Activated T-helper 1 cell treated with anti-CD3 and anti-CD28 coated beads, Interleukin-2, amount 50 U/mL, for 16 hours (primary cell): Measurements from ENCODE around the gene FDXR.
"Not testable (repeated sequence)": the region's sequence is repeated elsewhere in the genome, so short reads cannot be mapped to it uniquely, and the experiment has no call there.

Source experiments
- DNase-seq, 2 donors: peaks; one replicate each; pipeline ENCODE4 v3.0.0-alpha.2; 2020; ENCODE audit warnings: low read depth in 1 of 2, low spot score in 1 of 2

FDXR gene

DNA sequence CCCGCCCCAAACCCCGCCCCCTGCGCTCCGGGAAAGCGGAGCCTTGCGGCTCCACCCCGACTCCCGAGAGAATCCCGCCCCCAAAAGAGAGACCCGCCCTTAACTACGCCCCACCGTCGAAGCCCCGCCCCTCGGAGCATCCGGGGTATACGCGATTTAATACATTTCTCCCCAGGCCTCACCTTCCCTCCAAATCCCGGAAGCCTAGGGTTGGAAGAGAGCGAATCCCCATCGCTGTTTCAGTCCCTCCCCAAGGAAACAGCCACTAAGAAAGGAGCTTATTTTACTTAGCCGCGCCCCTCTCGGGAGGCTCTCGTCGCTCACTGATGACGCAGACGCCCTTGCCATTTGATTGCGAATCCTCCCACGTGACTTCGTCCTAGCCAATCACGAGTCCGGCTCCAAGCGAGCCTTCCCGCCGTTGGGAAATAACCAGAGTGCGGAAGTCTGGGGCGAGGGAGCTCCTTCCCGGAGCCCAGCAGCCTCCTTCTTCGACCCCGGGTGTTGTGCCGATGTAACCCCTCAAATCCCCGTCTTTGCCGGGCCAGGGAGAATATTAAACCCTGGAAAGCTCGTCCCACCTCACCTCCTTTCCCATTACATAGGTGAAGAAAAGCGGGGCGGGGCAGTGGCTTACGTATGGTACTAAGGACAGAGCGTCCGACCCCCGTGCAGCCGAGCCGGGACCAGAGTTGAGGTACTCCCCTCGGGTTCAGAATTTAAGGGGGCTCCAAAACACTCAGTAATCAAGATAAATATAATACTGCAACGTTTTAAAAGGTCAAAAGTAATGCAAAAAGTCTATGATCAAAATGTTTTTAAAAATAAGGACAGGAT lies 461 bp upstream of the FDXR start:
- peak; percentile 97 to 99 for DNase-seq

DNA sequence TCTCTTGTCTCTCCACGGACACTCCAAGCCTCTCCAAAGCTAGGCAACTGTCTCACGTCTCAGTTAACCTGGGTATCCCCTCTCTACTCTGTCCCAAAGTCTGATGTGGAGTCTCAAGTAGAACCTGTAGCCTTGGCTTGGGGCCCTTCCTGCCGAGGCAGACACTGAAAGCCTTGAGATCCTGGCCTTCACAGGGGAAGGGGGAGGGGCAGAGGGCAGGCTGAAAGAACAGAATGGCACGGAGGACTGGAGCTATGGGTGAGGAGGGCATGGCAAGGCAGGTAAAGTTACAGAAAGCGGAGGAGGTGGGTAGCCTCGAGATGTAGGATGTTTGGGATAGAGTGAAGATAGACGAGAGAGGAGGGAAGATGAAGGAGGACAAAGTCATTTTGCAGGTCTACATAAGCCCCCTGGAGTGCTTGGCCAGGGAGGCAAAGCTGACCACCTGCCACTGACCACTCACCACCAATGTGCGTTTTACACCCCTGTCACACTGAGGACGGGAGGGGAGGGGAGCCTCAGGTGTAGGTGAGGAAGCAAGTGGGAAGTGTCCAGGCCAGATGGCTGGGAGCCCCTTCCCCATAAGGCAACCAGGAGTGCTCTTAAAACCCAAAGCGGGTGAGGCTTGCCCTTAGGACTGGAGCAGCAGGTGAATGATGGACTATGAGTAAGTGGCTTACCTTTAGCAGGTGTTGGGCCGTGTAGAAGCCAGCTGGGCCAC lies 1.3 kb downstream of the FDXR start:
- no peak for DNase-seq

DNA sequence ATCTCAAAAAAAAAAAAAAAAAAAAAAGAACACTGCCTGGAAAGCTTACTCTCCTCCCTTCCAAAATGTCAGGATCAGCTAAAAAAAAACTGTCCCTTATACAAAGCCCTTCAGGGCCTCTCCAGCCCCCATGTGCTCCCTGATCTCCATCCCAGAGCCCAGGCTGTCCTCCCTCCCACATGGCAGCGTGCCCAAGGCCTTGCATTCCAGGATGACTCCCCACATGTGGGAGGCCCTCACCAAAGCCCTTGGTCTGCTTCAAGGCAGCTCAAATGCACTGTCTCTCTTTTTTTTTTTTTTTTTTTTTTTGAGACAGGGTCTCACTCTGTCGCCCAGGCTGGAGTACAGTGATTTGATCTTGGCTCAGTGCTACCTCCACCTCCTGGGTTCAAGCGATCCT lies 2.3 kb downstream of the FDXR start:
- no peak for DNase-seq

DNA sequence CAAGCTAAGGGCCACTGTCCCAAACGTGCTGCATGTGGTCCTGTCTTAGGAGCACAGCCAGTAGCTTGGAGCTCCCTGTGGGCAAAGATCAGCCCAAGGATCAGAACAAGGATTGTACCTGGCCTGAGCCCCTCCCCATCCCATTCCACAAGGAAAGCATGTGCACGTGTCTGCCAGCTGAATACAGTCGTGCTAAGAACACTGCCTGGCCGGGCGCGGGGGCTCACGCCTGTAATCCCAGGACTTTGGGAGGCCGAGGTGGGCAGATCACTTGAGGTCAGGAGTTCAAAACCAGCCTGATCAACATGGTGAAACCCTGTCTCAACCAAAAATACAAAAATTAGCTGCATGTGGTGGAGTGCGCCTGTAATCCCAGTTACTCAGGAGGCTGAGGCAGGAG lies 2.8 kb downstream of the FDXR start:
- DNase-seq: not testable (repeated sequence)

DNA sequence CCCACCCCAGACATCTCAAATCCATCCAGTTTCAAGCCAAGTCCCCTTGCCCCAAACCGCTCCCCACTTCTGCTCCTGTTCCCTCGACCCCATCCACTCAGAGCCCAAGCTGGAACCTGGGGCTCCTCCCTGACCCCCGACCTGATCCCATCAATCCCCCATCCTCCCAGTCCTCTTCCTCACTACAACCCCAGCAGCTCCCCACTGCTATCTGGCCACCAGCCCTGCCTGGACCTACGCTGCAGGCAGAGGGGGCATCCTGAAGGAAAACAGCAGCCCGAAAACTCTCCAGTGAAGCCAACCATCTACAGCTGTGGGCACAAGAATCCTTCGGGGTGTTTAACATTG lies 3.9 kb downstream of the FDXR start:
- no peak for DNase-seq

DNA sequence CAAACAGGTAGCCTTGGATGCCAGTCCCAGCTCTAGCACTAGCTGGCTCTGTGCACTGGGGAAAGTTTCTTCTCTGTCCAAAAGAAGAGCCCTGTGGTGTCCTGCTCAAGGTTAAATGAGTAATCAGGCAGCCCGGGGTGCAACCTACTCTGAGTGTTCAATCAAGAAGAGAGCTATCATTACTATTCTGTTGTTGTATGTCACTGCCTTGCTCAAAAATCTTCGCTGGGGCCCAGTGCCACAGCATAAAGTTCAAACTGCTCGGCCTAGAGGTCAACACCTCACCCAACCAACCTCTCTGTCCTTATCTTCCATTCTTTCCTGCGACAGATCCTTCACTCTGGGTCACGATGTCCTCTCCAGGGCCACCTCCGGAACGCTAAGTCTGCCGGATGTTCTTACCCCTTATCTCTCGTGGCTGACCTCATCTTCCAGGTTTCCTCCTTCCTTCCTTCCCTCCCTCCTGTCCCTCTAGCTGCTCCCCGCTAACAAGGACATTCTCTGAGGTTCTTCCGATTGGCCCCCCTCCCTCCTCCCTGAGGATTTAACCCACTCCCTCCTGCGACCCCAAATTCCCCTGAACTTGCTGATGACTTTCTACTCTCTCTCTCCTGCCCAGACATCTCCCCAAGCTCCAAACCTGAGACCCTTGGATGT lies 4.4 kb downstream of the FDXR start:
- no peak for DNase-seq

DNA sequence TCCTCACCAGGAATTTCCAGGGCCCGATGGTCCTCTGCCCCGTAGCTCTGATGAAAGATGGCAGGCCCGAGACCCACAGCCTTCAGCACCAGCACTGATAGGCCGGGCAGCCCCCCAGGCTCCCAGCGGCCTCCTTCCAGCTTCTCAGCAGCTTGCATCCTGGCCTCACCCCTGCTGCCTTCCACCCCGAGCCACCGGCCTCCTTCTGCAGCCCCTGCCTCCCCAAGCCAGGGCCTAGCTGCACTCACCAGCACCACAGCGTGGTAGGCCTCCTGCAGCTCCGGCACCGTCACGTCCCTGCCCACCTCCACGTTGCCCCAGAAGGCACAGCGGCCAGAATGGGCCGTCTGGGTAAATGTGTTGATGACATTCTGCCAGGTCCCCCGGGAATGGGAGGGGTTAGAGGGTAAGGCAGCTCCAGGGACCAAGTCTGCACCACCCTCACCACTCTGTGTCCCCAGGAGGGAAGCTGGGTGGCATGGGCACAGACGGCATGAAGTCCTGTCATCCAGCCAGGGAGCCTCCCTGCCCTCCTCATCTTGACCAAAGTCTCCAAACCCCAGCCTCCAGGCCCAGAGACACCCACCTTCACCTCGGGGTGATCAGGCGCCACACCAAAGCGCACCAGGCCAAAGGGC lies 6.5 kb downstream of the FDXR start:
- DNase-seq: no peak

DNA sequence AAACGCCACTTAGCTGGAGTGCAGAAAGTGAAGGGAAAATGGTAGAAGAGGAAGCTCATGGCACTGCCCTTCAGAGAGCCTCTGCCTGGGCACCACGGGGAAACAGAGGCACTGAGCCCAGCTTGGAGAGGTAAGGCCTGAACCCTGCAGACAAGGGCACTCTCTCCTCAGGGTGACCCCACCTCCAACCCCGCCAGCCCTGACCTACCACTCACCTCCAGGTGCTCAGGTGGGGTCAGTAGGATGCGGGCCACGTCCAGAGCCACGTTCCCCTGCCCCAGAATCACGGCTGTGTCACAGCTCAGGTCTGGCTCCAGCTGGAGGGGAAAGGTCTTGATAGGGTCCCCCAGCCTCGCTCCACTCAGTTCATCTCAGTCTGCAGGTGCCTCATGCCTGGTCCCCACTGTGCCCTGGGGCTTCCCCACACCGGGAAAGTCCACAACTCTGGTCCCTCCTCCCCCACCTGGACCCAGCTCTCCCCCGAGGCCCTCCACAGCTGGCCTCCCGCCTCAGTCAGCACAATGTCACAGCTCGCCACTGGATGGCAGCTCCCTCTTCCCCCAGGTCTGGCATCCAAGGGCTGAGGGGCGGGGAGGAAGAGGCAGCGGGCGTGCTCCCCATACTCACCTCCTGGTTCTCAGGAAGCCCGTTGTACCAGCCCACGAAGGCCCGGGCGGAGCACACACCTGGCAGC lies 7.1 kb downstream of the FDXR start:
- no peak for DNase-seq

DNA sequence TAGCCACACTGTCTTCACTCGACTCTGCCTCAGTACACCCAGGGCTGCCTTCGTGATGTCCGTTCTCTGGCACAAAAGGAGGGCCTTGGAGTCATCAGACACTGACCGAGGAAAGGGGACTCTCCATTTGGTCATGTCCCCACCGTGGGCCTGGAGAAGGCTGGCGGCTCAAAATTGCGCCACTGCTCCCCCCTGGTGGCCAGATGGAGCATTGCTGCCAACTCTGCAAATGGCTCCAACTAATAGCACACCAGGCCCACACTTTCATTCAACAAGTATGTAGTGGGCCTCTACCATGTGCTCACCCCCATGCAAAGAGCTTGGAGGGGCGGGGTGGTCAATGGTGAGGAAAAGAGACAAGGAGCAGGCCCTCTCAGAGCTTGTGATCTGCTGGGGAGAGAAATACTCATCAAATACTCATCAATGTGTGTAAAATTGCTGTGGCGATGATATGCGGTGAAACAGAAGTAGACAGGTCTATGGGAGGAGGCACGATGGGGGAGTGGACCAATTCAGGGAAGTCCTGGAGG lies 7.9 kb downstream of the FDXR start:
- DNase-seq: peak; percentile 53 to 59

DNA sequence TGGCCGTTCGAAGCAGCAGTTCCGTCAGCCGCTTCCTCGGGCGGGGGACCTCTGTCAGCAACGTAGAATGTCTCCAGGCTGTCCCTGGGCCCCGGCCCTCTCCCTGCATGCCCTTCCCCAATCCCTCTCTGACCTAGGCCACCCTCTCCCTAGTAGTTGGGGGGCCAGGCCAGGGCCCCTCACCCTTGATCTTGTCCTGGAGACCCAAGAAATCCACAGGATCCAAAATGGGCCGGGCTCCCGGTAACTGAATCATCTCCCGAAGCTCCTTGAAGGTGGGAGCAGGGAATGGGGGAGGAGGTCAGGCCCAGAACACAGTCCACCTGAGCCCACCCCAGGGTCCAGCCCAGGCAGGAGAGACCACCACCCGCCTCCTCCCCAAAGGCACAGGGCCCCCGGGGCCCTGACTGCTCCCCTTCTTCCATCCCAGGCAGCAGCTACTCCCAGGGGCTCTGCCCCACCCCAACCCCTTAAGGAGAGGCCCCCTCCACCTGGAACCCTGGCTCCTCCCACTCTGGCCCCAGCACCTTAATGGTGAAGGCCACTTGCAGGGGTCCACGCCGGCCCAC lies 8.4 kb downstream of the FDXR start:
- DNase-seq: no peak

DNA sequence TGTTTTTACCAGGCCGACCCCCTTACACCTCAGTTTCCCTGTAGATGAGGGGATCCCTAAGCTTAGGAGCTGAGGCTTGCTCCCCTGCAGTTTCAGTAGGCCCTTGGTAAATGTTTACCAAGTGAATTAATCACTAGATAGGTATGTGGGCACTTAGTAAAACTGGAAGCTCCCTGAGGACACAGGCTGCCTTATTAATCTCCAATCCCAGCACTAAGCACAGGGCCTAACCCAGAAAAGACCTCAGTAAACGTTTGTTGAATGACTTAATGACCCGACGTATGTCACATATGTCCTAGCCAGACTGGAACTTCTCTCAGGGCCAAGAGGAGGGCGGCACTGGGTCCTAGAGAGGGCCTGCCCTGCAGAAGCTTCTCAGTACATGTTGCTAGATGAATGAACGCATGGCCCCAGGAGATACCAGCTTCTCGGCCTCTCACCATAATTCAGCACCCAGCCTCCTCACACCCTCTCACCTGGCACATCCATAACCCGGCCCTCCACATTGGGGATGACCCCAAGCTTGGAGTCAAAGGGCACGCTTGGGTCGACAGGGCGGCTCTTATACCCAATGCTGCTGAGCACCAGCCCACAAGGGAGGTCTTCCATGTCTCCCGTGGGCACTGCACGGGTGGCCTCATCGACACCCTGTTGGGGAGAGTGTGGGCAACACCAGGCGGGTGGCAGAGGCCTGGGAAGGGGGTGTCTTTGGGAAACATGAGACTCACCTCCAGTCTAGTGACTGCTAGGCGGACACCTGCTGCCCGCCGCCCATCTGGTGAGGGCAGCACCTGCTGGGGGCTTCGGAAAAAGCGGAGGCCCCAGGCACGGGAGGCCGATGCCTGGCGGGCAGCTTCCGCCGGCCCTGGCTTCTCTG lies 9.1 kb downstream of the FDXR start:
- DNase-seq: no peak

DNA sequence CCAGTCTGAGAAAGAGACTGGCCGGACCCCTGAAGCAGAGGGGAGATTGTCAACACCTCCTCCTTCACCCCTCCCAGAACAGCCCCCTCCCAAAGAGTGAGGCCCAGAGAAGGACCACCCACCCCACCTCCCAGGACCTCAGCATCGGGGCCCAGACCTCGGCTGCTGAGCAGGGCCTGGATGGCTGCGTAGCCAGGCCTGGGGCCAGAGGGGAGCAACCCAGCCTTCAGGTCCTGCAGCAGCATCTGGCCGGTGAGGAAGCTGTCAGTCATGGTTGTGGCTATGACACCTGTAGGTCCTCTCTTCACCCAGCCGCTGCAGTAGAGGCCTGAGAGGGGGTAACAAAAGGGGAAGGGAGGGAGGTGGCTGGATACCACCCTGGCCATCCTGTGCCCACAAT lies 9.9 kb downstream of the FDXR start:
- DNase-seq: no peak

DNA sequence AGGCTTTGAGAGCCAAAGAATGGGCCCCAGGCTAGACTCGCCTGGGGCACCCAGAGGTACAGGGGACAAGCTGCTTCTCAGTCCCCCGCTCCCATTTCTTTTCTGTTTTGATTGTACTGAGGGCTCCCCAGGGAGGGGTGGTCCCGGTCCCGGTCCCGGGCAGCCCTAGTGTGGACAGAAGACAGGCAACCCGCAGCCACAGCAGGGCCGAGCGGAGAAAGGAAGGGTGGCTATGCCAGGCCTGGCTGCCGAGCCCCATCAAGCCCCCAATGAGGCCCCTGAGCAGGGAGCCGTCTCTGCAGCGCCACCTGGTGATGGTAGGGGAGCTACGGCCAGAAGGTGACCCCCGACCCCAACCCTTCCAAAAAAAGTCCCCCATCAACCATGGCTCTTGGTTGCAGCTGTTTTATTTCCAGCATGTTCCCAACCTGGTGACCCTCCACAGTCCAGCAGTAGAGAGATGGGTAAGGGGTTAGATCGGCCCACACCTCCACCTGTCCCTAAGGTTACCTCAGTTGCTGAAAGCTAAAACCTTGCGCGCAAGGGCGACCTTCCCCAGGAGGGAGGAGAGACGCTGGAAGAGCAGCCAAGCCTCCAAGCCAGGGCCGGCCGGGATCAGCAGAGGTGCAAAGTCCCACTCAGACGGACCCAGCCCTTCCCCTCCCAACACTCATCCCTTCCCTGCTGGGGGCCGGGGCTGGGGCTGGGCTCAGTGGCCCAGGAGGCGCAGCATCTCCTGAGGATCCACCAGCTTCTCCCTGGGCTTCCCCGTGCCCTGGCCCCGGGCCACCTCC lies 10.5 kb downstream of the FDXR start:
- peak; percentile 37 to 52 for DNase-seq

DNA sequence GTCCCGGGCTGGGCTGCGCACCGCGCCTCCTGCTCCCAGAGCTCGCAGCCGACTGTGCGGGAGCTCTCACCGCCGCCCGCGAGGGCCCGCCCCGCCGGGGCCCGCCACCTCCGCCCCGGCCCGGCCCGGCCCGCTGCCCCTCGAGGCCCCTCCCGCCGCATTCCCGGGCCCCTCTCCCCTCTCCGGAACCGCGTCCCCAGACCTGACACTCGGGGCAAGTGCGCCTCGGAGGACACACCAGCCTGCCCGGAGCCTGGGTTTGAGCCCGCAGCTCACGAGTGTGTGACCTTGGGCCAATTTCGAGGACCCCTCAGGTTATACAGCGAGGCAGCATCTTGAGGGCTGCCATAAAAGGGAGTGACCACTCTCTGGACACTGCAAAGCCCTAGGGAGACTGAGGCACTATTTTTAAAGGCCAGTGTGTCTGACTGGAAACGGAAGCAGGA lies 11.1 kb downstream of the FDXR start:
- DNase-seq: no peak

DNA sequence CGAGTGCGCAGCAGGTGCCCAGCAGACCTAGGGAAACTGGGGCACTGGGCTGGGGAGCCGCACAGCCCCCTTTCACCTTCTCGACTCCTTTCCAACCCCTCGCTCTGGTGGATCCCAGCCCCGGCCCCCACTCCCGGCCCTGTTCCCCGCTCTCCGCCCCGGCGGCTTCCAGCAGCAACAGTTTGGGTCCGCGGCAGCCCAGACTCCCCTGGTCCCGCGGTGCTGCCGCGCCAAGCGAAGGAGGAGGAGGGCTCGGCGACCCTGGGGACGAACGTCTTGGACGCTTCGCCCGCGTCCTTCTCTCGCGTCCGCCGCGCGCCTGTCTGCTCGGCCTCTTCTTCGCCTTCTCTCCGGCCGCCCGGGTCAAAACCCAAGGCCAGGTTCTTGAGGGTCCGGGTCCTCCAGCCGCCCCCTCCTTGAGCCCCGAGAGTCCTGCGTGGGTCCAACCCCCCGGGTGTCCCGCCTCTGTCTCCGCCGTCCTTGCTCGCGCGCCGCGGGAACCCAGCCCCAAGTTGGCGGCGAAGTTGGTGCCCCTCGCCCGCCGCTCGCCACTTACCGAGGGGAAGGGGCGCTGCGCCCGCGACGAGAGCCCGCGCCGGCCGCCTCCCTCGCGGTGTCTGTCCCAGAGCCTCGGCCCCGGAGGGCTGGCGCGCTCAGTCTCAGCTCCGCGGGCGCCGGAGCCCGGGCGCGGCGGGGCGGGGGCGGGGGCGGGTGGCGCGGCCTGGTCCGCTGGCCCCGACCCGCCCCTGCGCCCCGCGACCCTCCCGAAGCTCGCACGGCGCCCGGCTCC lies 11.7 kb downstream of the FDXR start:
- DNase-seq: no peak

DNA sequence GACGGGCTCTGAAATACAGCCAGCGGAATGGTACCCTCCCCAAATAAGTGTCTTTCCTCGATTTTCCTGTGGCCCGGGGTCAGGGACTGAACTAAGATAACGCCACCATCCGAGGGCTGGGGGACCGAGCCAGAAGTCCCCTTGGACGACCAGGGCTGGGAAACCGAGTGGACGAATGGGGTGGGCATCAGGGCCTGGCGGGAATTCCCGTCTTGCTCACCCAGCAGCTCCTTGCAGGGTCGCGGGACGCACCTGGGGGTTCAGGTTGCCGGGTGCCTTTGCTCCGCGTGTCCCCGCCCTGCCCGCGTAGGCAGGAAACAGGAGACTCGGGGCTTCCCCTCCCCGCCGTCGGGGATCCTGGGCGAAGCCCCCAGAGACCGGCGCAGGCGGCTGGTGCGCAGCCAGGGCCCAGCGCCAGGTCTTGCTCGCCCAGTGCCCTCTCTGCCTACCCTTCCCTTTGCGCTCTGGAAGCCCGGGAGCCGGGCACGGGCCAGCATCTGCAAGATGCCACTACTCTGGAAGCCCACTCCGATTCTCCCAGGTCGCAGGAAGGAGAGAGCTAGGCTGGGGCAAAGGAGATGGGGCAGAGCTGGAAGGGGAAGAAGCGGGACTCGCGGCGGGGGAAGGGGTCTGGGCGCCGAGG lies 12.4 kb downstream of the FDXR start:
- DNase-seq: no peak

DNA sequence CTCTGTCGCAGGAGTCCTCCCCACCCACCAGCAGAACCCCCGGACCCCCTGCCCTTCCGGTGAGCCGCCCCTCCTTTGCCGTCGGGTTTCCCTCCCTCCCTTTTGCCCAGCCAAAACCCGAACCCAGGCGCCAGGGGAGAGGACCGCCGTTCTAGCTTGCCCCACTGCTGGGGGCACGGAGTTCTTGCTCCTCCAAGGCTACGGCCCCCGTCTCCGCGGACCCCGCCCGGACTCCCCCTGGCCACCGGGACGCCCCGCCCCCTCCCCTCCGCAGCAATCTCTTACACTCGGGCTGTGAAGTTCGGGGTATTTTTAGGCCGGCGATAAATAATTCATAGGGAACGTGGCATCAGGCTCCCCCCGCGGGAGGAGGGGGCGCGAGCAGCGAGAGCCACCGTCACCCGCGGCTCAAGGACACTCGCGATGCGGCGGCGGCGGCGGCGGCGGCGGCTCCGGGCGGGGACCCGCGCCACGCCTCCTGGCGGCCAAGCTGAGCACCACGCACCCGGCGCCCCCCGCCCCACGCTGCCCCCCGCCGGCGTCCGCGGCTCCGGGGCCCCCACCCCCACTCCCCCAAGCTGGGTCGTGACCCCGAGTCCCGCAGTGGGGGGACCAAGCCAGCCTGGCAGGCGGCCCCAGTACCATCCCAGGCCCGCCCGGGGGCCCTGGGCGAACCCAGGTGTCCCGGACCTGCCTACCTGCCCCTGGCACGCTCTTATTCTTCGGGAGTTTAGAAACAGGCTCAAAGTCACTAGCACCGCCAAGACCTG lies 13.2 kb downstream of the FDXR start, which contains the start of gene GRIN2C:
TSS of gene GRIN2C (minus strand) at position 427 of the 770 bp plus-strand sequence. CDS start 4,793 bp downstream, outside the sequence.
- DNase-seq: peak in 1 of 2 donors; percentile 19
